ENCODE measurements around the gene CAMK2N2.

- TF ChIP-seq REST (IDR thresholded peaks at IDR 0.05; ENCODE audit: insufficient replicate concordance, low read depth) (no peak), CTCF (IDR thresholded peaks at IDR 0.05; ENCODE audit: insufficient read depth, low read length) (no peak), POLR2AphosphoS5 (IDR thresholded peaks at IDR 0.05; ENCODE audit: low read depth) (no peak), GABPA (IDR thresholded peaks at IDR 0.05; ENCODE audit: low read depth) (no peak), SPI1 (IDR thresholded peaks at IDR 0.05; ENCODE audit: borderline replicate concordance, low read depth) (no peak)
These were observed 25.8 kb downstream of the CAMK2N2 start for GRCh38 chr3:184235381-184236032.

Data from HL-60 (cell line).